ENCODE measurements around the gene ATCAY.

Gene ATCAY

DNA sequence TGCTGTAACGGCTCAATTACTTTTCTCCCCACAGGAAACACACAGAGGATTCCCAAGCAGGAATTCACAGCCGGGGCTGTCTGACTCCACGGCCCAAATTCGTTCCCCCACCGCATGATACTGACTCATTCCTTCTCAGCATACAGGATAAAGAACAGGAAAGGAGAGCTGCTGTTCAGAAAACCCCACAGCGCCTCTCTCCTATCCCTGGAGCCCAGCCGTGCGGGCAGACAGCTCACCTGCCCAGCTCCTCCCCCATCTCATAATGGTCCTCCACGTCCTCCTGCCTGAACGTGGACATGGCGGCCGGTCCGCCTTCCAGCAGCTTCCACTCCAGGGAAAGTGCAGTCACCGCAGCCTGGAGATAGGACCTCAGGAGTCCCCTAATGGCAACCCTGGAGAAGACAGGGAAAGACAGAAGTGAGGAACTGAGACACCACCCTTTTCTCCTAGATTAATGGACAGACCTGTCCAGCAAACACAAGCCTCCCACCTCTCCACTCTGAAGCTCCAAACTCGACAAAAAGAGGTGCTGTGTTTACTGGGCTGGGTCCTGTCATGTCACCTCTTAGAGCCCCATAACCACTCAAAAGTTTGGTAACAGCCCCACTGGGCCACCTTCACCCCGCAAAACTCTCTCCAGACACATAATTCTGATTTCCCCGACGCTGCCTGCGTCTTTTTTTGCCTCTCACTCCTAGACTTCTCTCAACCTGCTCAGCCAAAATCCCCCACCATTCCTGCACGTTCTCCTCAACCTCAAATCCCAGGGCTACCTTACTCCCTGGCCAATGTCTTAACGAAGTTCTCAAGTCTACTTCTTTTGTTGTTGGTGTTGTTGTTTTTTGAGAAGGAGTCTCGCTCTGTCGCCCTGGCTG lies 89.2 kb downstream of the ATCAY start:
- peak overlapping the region; percentile 92 for H3K27ac ChIP-seq
- peak; percentile 75 for DNase-seq (ENCODE audit: low spot score)
- POLR2A ChIA-PET (ENCODE audit: low non-redundant PET) = interaction anchor here (0.6 to 3.7 kb wide), 3 partner anchors 9 to 96 kb away, joined by 4 to 15 read pairs (median 9); partner anchors contain the start of gene EEF2
- TF ChIP-seq, protein P1, sequence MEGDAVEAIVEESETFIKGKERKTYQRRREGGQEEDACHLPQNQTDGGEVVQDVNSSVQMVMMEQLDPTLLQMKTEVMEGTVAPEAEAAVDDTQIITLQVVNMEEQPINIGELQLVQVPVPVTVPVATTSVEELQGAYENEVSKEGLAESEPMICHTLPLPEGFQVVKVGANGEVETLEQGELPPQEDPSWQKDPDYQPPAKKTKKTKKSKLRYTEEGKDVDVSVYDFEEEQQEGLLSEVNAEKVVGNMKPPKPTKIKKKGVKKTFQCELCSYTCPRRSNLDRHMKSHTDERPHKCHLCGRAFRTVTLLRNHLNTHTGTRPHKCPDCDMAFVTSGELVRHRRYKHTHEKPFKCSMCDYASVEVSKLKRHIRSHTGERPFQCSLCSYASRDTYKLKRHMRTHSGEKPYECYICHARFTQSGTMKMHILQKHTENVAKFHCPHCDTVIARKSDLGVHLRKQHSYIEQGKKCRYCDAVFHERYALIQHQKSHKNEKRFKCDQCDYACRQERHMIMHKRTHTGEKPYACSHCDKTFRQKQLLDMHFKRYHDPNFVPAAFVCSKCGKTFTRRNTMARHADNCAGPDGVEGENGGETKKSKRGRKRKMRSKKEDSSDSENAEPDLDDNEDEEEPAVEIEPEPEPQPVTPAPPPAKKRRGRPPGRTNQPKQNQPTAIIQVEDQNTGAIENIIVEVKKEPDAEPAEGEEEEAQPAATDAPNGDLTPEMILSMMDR (conservative IDR thresholded peaks at IDR 0.05; ENCODE audit: low read depth) = no peak; the same call in 1 of the 2 replicates
- CTCF ChIA-PET = interaction anchor here (0.7 to 1.0 kb wide), 3 partner anchors 9 to 18 kb away, joined by 3 to 5 read pairs (median 3); no protein-coding TSS in a partner anchor

DNA sequence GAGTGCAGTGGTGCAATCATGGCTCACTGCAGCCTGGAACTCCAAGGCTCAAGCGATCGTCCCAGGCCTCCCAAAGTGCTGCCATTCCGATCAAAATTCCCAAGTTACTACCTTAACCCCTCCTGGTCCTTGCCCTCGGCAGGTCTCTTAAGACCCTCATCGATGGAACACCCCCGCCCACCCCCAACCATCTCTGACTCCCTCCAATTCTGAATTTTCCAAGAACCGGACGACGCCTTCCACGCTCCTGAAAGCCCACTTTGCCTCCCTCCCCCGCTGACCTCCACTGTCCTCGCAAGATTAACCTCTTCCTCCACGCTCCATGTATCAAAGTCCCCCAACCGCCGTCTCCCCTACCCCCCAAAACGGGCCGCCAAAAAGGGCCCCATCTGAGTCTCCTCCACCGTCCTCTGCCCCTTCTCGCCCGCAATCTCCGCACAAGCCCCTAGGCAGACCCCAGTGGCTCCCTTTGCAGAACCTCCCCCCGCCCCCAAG lies 89.9 kb downstream of the ATCAY start:
- peak overlapping the region; percentile 92 for H3K27ac ChIP-seq
- POLR2A ChIA-PET (ENCODE audit: low non-redundant PET) = interaction anchor here (3.7 kb wide), 1 partner anchor 14 kb away, joined by 15 read pairs; the partner anchor contains the start of gene EEF2
- CTCF ChIA-PET = no interaction called here
- DNase-seq (ENCODE audit: low spot score) = no peak
- TF ChIP-seq, protein P1 (conservative IDR thresholded peaks at IDR 0.05; ENCODE audit: low read depth) = no peak

DNA sequence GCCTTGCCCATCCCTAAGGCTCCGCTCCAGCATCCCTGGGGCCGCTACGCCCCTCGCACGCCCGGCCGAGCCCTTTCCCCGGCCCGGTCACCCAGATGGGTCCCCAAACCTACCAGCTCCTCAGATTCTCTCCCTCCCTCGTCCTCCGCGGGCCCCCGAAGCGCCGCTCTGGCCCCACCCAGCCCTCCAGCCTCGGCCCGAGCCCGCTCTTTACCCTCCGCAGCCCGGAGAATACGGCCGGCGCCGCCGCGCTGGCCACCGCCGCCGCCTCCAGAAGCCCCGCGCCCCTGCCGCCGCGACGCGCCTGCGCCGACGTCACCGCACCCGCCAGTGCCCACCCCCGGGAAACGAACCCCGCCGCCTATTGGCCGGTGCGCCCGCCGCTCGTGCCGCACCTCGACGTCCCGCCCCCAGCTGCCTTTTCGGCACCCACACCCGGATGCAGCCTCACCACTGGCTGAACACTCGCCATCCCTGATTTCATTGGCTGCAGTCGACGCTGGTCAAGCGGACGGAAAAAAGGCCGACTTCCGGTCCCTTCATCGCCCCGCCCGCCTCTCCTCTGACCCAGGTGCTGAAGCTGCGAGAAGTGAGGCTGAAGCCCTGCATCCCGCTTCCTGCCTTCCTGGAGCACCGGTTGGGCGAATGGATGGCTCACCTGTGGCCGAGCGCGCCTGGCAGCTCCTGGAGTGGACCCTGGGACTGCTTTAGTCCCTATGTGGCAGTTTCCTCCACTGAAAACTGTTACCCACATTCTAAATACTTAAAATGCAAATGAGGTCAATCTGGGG lies 90.5 kb downstream of the ATCAY start, which contains the start of gene DAPK3:
TSS of gene DAPK3 (minus strand) at position 292 of the 791 bp plus-strand sequence. CDS start 1,364 bp downstream, outside the sequence.
- ChIA-PET CTCF (no interaction called here), POLR2A (ENCODE audit: low non-redundant PET) (interaction anchor here (0.6 to 3.7 kb wide), 2 partner anchors 14 to 103 kb away, joined by 3 to 15 read pairs; partner anchors contain the start of gene EEF2)
- DNase-seq (ENCODE audit: low spot score) = peak; percentile 92
- TF ChIP-seq, protein P1 (conservative IDR thresholded peaks at IDR 0.05; ENCODE audit: low read depth) = no peak
- peak within 1 kb of the TSS; percentile 92 for H3K27ac ChIP-seq

DNA sequence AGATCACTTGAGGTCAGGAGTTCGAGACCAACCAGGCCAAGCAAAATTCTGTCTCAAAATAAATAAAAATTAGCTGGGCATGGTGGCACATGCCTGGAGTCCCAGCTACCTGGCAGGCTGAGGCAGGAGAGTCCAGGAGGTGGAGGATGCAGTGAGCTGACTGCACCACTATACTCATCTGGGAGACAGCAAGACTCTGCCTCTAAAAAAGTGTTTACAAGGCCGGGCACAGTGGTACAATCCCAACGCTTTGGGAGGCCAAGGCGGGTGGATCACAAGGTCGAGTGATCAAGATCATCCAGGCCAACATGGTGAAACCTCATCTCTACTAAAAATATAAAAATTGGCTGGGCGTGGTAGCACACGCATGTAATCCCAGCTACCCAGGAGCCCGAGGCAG lies 94.7 kb downstream of the ATCAY start:
- ChIA-PET POLR2A (ENCODE audit: low non-redundant PET) (no interaction called here), CTCF (interaction anchor here (0.7 kb wide), 1 partner anchor 396 kb away, joined by 3 read pairs; no protein-coding TSS in a partner anchor)
- peak overlapping the region; percentile 87 for H3K27ac ChIP-seq
- DNase-seq (ENCODE audit: low spot score) = no peak
- TF ChIP-seq, protein P1 (conservative IDR thresholded peaks at IDR 0.05; ENCODE audit: low read depth) = no peak

DNA sequence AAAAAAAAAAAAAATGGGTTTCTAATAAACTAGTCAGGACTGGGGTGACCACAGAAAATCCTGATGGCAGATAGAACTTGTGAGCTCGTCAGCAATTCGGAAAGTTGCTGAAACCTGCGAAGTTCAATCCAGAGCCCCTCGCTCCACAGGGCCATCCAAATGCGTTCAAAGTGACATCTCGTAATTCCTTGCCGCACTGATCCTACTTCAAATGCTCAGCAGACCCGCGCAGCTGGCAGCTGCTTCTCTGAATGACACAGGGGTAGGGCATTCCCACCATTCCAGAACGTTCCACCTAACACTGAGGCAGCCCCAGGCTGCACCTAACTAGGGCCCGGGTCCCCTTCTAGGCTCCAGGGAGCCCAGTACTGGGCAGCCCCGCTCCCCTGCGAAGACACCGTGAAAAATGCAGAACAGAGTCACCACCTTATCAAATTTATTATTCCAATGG lies 95.2 kb downstream of the ATCAY start:
- ChIA-PET POLR2A (ENCODE audit: low non-redundant PET) (no interaction called here), CTCF (no interaction called here)
- TF ChIP-seq, protein P1 (conservative IDR thresholded peaks at IDR 0.05; ENCODE audit: low read depth) = no peak
- H3K27ac ChIP-seq = peak overlapping the region; percentile 87
- DNase-seq (ENCODE audit: low spot score) = no peak
